MCF 10A (cell line): Measurements from ENCODE around the gene POLR3A. TPM values are rescaled to one million over a fixed set of nuclear protein-coding genes. Genes with fewer than 3 reads are reported as not detected.
A peak's percentile ranks its signal among the peaks of the same experiment; 100 is the strongest.

Experiments
- BruUV-seq: library from RNA; stranded (reverse); fragments of 400-500 nt; replicated peaks from 2 replicates; lab custom pipeline; 2021; lab: Mats Ljungman, UMichigan
- CTCF ChIA-PET: fragments of 300-600 bp; sonication (Branson Sonifier 250); formaldehyde crosslinking; extraction: SDS; loops from one replicate; lab custom pipeline; 2021; ENCODE audit warnings: antibody characterized with exemption, inconsistent platforms; lab: Yijun Ruan, JAX
- POLR2A ChIA-PET: fragments of 300-600, 350-650 bp; sonication (Branson Sonifier 250); formaldehyde crosslinking; extraction: SDS; loops from one replicate; lab custom pipeline; 2020; ENCODE audit warnings: antibody characterized with exemption, inconsistent platforms; lab: Yijun Ruan, JAX
- DNase-seq: peaks from one replicate; pipeline ENCODE4 v3.0.0-alpha.2; 2018; ENCODE audit not compliant: unreplicated experiment
- H3K27ac Mint-ChIP-seq: one replicate; pipeline ENCODE4 v1.8.0; 2022; ENCODE audit warnings: mild to moderate bottlenecking, low read depth, mixed read lengths; ENCODE audit not compliant: unreplicated experiment
- H3K27me3 Mint-ChIP-seq: one replicate; pipeline ENCODE4 v1.8.0; 2022; ENCODE audit warnings: mixed read lengths; ENCODE audit not compliant: insufficient read depth, unreplicated experiment
- H3K36me3 Mint-ChIP-seq: one replicate; pipeline ENCODE4 v1.8.0; 2022; ENCODE audit warnings: mild to moderate bottlenecking, moderate library complexity, mixed read lengths; ENCODE audit not compliant: insufficient read depth, unreplicated experiment
- H3K4me1 Mint-ChIP-seq: one replicate; pipeline ENCODE4 v1.8.0; 2022; ENCODE audit warnings: mixed read lengths; ENCODE audit not compliant: insufficient read depth, unreplicated experiment
- H3K4me3 Mint-ChIP-seq: one replicate; pipeline ENCODE4 v1.8.0; 2022; ENCODE audit warnings: mild to moderate bottlenecking, moderate library complexity, mixed read lengths; ENCODE audit not compliant: unreplicated experiment
- H3K9me3 Mint-ChIP-seq: one replicate; pipeline ENCODE4 v1.8.0; 2022; ENCODE audit warnings: mixed read lengths; ENCODE audit not compliant: unreplicated experiment
- intact Hi-C: fragments of 100-400 bp; cut with micrococcal nuclease; formaldehyde crosslinking; loops from 2 replicates; pipeline ENCODE4 v1.14.1; 2022
- total RNA-seq: library from RNA; stranded (reverse); gene quantifications from 2 replicates; pipeline ENCODE4 v1.2.3, GENCODE V29; 2022
- TF ChIP-seq, protein P1 (sequence below): fragments of 200-600 bp; IDR thresholded peaks from one replicate; pipeline ENCODE4 v1.8.0; 2022; ENCODE audit warnings: antibody characterized with exemption, mild to moderate bottlenecking; ENCODE audit not compliant: unreplicated experiment

The POLR3A gene
- total RNA-seq, 1 experiment from 2014 or later = 19.1 TPM

DNA sequence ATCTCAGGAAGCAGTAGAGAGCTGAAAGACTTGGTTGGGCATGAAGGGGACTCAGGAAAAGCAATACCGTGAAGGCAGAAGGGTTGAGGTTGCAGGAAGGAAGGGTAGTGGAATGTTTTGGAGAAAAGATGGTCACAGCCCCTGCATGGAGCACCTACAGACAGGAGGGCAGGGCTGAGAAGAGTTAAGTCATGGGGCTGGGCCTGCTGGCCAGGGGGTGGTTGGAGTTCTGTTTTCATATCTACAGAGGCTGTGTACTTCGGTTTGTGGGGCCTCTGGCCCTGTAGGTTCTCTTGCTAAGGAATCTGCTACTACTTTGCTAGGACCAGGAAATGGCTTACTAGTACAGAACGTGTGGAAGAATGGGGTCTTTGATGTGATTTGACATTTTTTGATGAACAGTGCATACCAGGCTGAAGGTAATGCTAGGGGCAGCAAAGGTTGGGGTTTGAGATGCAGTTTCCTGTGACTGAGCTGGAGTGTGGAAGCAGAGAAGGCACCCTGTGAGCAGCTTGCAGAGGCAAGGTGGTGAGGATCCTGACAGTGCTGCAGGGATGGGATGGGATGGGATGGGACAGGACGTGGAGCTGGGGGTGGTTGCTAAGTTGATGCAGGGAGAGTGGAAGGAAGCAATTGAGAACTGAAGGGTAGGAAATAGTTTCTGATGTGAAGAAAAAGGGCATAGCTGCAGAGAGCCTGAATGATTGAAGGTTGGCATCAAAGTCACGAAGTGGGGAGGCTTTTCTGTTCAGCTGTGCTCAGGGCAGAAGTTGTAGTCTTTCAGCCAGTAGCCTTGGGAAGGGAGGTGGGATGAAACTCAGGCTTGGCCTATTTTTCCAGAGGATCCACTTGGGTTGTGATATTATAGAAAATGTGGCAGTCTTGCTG lies 12.1 kb upstream of the POLR3A start:
- POLR2A ChIA-PET = interaction anchor here (0.7 kb wide), 1 partner anchor 1027 kb away, joined by 3 read pairs; the partner anchor contains the start of gene ZMIZ1
- peak overlapping the region; percentile 35 for H3K4me3 Mint-ChIP-seq
- TF ChIP-seq, protein P1, sequence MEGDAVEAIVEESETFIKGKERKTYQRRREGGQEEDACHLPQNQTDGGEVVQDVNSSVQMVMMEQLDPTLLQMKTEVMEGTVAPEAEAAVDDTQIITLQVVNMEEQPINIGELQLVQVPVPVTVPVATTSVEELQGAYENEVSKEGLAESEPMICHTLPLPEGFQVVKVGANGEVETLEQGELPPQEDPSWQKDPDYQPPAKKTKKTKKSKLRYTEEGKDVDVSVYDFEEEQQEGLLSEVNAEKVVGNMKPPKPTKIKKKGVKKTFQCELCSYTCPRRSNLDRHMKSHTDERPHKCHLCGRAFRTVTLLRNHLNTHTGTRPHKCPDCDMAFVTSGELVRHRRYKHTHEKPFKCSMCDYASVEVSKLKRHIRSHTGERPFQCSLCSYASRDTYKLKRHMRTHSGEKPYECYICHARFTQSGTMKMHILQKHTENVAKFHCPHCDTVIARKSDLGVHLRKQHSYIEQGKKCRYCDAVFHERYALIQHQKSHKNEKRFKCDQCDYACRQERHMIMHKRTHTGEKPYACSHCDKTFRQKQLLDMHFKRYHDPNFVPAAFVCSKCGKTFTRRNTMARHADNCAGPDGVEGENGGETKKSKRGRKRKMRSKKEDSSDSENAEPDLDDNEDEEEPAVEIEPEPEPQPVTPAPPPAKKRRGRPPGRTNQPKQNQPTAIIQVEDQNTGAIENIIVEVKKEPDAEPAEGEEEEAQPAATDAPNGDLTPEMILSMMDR = no peak

DNA sequence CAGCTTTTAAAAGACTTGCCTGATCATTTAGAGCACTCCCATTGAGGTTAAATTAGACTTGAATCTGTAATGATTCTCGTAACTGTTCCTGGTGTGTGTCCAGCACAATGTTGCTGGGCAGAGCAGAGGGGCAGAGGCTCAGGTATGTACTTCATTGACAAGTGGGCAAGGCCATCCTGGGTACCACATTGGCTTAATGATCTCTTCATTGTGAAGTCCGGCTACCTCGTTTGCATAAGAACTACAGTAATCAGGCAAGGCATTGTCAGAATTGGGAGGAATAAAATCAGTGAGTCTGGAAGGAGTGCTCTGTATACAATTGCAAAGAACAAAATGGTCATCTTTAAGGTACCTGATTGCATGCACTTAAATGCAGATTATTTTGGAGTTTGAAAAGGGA lies 10.4 kb upstream of the POLR3A start:
- Mint-ChIP-seq H3K4me1 (peaks cover 50% of the 10 kb centered on the region), H3K4me3 (no peak overlapping the region), H3K27ac (no peak overlapping the region), H3K9me3 (no peaks in the 10 kb centered on the region), H3K27me3 (no peaks in the 10 kb centered on the region), H3K36me3 (peaks cover 90% of the 10 kb centered on the region)
- POLR2A ChIA-PET = interaction anchor here (0.8 to 1.5 kb wide), 2 partner anchors 13 to 141 kb away, joined by 3 read pairs; no protein-coding TSS in a partner anchor
- CTCF ChIA-PET = no interaction called here
- intact Hi-C loops = loop anchor here (10.0 kb wide), 2 partner anchors 615 to 875 kb away; no protein-coding TSS in a partner anchor
- BruUV-seq = no TSS peak
- no peak for DNase-seq
- TF ChIP-seq, protein P1 = no peak

More for the DNA sequence above, 12.1 kb upstream of the POLR3A start:
- Mint-ChIP-seq H3K36me3 (peaks cover 88% of the 10 kb centered on the region), H3K4me1 (peaks cover 42% of the 10 kb centered on the region), H3K9me3 (no peaks in the 10 kb centered on the region), H3K27me3 (no peaks in the 10 kb centered on the region), H3K27ac (no peak overlapping the region)
- CTCF ChIA-PET = interaction anchor here (1.5 kb wide), 1 partner anchor 9 kb away, joined by 3 read pairs; no protein-coding TSS in a partner anchor
- intact Hi-C loops = loop anchor here (10.0 kb wide), 1 partner anchor 613 kb away; no protein-coding TSS in a partner anchor
- no TSS peak for BruUV-seq
- no peak for DNase-seq

DNA sequence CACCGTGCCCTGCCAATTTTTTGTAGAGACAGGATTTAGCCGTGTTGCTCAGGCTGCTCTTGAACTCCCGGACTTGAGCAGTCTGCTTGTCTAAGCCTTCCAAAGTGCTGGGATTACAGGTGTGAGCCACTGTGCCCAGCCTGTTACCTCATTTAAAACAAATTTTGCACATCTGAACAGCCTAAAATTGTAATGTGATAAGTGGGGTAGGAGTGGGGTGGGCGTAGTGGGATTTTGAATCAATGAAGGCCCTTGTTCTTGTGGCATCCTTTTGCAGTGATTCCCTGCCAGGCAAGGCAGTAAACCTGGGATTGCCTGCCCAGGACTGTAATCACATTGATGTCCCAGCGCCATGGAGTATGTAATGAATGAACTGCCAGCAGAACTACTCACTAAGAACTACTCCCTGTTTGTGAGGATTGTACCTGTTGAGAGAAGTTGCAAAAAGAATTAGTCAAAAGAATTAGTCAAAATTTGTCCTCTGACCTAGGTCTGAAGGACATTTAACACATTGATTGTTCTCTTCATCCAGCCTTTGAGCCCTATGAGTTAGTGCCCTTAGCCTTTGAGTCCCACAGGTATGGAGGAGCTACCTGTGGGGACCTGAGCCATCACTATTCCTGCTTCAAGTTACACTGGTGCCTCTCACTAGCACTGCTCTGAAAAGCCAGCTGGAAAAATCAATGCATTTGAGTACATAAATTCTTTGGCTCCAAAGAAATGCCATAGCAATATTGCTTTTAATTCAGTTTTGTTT lies 9.7 kb upstream of the POLR3A start:
- Mint-ChIP-seq H3K36me3 (peaks cover 97% of the 10 kb centered on the region), H3K27me3 (no peaks in the 10 kb centered on the region), H3K27ac (no peak overlapping the region), H3K4me1 (peaks cover 47% of the 10 kb centered on the region), H3K4me3 (peak overlapping the region; percentile 31), H3K9me3 (no peaks in the 10 kb centered on the region)
- no TSS peak for BruUV-seq
- intact Hi-C loops = loop anchor here (10.0 kb wide), 1 partner anchor 874 kb away; no protein-coding TSS in a partner anchor
- CTCF ChIA-PET = no interaction called here
- DNase-seq = no peak
- POLR2A ChIA-PET = interaction anchor here (0.8 to 1.5 kb wide), 2 partner anchors 14 to 140 kb away, joined by 3 read pairs; no protein-coding TSS in a partner anchor
- TF ChIP-seq, protein P1 = no peak
